ENCODE data around the gene PASK.

PASK gene

DNA sequence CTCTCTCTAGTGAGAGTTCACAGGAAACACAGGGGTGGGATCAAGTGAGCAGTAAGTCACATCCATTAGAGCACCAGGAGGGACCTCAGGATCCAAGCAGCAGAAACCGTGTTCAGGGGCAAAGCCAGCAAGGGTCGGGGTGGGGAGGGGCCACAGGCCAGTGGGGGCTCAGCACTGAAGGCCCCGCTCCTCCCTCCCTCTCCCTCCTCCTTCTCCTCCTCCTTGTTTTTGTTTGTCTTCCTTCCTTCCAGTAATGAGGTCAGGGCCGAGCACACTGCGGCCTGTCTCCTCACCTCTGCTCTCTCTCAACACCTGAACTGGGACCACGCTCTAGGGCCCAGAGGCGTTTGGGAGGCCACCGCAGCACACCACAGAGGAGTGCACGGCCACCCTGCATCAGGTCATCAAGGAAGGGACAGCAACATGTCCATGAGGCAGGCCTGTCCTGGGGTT, 68.1 kb downstream of the PASK start:
- DNase-seq (ENCODE audit: low spot score) = no peak

DNA sequence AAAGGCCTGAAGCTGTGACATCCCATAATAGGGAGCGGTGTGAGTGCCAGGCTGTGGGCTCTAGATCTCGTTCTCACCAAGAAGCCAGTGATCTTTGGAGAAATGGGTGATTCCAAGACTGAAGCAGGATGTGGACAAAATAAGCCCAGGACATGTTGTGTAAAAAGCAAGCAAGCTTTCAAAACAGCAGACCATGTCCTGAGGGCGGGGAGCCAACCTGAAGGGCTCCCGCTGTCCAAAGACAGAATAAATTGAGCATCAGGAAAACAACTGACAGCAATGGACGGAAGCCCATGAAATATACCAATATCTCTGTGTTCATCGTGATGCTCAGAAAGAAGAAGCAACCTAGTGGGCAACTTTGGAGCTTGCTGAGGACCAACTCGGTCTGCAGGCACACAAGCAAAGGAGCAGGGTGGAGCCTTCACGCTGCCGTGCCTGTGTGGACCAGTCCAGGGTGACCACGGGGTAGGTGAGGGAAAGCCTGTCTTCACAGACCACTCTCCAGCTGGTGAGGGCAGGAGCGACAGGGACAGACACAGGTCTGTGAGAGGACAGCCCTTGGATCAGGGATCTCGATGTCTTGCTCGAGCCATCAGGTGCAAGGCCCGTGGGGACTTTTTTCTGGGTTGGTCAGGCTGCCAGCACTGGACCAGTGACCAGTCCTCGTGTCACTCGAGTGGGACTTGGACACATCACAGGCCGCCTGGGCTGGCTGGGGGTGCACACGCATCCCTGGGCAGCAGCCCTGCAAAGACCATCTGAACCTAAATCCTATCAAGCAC, 68.7 kb downstream of the PASK start:
- DNase-seq (ENCODE audit: low spot score) = no peak

DNA sequence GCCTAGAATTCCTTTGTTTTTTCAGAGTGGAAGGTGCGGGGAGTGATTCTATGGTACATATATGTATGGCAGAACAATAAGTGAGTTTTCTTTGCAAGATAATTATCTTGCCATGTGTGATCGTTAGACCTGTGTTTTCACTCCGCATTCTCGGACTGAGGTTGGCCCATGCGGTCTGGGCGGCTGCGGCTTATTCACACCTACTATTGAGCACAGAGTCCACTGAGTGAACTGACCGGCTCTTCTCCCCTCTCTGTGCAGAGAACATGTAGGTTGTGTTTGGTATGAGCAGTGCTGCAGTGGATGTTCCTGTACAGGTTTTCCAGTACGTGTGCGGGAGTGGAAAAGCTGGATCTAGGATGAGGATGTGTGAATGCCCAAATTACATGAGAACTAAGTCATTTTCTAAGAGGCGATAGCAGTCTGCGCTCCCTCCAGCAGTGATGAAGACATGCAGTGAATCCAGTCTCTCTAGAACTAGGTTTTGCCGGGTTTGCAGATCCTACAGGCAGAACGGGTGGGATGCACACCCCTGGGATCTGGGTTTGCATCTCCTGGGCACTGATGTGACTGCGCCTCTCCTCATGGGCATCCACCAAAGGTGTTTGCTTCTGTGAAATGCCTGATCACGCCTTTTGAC, 74.3 kb downstream of the PASK start:
- DNase-seq (ENCODE audit: low spot score) = no peak

DNA sequence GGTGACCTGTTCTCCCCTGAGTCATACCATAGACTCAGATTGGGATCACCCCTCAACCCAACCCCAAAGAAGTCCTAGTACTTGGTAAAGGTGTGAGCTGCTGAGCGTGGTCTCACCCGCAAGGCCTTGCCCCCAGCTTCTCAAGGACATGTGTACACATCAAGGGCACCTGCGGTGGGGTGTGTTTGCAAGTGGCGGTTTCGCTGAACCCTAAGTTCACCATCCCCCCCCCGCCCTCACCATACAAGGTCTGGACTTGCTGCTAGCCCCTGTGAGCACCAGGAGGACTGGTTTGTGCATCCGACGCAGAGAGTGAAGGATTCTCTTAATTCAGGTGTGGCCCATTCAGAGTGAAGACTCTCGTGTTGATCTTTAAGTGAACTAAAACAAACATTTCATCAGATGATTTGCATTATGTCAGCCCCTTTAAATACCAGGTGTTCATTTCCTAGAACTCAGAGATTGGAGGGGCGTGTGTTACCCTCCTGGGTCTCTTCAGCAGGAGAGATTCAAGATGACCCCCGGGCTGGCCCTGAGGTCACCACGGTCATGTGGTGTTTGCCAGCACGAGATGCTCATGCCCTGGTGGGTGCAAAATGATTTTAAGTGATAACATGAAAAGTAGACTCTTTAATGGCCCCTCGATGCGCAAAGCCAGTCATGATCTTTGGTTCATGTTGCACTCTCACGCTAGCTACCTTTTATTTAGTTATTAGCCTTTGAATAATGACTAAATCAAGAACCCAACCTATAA, 75.0 kb downstream of the PASK start:
- DNase-seq (ENCODE audit: low spot score) = no peak

DNA sequence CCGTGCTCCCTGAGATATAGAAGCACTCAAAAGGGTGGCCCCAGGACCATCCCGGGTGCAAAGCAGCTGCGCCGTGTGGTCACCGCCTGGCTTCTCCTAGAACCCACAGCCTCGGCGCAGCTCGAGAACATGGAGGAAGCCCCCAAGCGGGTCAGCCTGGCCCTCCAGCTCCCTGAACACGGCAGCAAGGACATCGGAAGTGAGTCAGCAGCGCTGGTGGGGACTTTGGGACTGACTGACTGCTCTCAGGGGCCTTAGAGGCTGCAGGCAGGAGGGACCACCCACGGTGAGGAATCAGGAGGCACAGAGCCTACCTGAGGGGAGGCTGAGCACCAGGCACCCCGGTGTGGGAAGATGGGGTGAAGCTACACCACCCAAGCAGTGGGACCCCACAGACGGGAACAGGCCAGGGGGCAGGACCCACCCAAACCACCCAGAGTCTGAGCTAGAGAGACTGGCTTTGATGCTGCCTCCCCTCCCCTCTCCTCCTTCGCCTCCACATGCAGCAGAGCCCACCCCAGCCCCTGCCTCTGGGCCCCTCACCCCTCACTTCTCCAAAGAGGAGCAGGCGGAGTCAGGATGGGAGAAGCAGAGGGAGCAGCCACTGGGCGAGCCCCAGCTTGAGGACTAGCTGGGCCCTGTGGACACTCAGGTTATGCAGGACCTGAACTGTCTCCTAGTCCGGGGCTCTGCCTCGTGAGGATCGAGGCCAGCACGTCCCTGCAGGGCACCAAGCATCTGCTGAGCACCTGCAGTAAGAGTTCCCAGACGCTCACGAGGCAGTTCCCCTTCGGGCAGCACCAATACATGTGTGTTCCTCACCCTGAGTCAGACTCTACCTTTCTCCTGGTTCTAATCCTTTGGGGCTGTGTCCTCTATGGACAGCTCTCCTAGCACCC, 75.9 kb downstream of the PASK start:
- no peak for DNase-seq (ENCODE audit: low spot score)

DNA sequence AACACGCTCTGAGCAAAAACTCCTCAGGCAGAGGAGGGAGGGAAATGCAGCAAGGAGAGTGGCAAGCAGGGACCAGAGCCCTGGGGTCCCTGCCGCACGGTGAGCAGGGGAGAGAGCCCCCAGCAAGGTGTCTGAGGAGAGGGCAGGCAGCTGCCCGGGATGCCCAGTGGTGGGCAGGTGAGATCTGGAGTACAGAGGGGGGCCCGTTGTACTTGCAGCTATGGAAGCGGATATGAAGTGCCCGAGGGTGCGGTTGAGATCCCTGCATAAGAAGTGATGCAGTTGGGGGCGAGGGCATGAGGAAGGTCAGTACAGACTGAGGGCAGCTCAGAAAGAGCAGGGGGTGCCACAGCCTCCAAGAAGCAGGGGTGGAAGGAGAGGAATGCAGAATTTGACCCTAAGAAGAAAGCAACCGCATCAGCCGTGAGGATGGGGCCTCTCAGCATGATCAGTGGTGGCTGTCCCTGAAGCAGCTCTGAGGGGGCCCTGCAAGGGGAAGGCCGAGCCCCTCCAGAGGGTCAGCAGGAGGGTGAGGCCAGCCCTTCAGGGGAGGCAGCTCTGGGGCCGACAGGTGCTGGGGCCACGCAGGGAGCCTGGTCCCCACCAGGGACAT, 76.6 kb downstream of the PASK start:
- DNase-seq (ENCODE audit: low spot score) = no peak

DNA sequence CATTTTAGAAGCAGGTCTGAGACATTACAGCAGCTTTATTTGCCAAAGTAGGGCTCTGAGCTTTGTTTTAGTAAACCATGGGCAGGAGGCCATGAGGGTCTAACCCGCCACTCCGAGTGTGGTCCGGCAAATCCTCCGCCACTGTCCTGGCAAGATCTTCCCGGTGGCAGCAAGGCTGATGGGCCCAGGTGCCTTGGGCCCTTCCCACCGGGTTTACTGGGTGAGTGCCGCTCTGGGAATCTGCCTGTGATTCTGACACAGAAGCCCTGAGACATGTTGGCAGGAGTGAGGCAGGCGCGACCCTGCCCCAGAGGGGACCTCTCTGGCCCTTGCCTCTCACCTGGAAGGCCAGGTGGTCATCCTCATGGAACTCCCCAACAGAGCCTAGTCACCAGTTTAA, 77.1 kb downstream of the PASK start:
- no peak for DNase-seq (ENCODE audit: low spot score)

DNA sequence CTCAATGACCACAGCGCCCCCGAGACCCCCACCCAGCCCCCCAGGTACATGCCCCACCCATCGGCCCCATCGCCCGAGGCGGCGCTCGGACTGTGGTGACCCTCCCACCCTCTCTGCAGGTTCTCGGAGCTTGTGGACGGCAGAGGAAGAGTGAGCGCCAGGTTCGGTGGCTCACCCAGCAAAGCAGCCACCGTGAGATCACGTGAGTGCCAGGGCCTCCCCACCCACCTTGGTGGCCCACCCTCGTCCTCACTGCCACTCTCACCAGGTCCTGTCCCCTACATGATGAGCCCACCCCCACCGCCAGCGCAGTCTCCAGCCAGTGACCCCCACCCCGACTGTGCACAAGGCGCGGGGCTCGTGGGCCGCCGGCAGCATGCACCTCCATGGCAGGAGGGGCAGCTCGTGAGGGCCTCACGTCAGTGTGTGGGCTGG, 77.6 kb downstream of the PASK start:
- DNase-seq (ENCODE audit: low spot score) = no peak

DNA sequence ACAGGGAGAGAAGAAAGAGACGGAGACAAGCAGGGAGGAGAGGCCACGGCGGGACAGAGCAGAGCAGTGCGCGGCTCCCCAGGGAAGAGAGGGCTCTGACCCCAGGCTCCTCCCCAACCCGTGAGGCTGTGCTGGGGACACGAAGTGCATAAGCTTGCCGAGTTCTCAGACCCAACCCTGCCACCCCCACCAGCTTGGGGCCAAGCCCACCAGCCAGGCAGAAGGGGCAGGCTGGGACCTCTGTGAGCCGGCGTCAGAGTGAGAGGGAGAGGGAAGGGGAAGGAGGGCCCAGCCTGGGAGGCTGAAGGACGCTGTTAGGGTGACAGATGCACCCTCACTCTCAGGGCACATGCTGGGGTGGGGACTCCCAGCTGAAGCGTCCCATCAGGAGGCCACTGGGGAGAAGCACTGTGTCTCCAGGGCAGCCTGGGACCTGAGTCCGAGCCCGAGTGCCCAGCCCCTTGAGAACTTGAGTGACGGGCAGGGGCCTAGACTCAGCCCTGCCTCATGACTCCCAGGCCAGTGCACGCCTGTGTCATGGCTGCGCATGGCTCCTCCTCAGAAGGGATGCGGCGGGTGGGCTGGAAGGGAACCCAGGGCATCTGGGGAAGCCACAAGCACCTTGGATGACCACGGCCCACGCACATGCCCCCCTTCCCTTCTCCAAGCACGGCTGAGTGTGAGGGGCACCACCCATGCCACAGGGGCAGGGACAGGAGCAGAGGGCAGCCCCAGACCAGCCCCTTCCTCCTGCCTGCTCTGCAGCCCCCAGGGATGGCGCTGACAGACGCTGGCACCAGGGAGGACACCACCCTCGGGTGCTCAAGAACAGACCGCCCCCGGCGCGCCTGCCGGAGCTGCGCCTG, 78.2 kb downstream of the PASK start:
- no peak for DNase-seq (ENCODE audit: low spot score)

DNA sequence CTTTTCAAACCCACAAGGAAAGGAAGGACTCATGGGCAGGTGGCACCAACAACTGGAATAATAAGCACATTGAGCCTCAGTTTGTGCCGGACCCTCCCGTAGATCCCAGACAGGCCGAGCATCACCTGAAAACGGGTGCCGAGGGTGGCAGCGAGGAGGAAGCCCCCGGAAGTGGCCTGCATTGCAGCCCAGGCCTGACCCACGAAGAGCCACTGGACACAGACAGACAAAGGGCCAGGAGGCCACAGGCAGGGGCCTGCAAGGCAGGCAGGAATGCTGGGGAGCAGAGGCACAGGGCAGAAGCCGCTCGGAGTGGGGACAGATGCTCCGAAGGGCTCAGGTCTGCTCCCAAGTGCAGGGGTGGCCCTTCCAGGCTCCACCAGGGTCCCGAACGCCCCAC, 78.9 kb downstream of the PASK start:
- no peak for DNase-seq (ENCODE audit: low spot score)

DNA sequence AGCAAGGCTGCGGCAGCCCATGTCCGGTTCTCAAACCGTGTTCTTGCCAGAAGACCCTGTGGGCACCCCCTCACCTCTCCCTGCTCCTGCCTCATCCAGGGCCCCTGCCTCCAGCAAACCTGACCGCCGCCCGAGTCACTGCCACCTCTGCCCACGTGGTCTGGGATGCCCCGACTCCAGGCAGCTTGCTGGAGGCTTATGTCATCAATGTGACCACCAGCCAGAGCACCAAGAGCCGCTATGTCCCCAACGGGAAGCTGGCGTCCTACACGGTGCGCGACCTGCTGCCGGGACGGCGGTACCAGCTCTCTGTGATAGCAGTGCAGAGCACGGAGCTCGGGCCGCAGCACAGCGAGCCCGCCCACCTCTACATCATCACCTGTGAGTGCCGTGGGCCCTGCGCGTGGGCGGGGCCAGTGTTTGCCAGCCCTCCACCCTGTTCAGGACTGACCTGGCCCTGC, 79.4 kb downstream of the PASK start:
- DNase-seq (ENCODE audit: low spot score) = no peak

DNA sequence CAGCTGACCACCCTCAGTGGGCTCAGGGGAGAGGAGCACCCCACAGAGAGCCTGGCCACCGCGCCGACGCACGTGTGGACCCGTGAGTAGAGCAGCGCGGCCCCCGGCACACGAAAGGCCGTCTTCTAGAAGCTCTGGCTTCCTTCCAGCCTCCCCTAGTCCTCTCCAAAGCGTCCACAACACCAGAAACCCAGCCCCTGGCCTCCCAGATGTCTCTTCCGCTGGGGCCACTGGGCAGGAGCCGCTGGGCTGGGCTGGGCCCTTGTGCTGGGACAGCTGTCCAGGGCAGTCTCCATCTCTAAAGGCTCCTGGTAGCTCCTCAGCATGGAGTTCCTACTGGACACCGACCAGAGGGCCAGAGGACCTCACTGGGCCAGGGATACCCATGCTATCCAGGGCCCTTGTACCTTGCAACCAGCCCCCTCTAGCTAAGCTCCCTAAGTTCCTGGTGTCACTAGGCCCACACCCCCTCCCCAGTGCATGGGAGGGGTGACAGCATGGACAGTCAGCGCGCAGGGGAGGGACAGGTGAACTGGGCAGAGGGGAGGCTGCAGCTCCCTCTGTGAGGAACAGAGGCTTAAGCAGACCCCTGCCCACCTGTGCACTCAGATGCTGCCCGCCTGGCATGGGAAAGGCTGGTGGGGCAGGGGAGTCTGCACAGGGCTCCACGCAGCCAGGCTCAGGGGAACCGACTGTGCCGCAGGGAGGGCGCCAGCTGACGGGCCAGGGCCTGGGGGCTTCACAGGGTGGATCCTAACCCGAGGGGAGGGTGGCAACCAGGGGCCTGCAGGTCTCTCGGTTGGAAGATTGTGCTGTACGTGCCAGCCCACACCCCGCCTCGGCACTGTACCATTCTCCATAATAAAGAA, 80.1 kb downstream of the PASK start:
- DNase-seq (ENCODE audit: low spot score) = no peak

DNA sequence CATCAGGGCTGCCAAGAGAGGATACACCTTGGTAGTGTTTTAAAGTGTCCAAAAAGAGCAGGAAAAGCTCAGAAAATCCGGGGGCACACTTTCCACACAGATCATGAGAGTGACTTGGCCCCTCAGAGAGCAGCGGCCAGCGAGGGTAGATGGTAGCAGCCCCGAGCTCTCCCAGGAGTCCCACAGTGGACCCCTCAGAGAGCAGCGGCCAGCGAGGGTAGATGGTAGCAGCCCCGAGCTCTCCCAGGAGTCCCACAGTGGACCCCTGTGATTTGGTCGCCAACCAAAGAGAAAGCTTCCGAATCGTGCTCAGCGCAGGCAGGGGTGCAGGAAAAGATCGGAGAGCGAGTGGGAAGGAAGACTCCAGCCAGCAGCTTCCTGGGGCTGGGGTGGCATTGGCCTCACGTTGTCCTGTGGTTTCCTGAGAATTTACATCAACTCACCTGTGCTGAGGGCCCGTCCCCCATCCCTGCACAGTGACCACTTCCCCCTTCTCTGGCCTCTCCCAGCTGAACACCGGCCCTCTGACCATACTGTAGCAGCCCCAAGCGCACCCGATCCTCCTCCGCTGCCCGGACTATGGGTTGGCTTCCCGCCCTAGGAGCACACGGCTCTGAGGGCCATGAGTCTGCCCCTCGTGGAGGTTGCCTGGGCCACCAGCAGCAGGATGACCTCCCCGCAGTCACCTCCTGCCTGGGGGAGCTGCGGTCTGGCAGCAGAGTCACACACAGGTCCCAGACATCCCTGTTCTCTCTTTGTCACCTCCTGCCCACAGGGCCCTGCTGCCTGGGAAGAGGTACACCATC, 80.9 kb downstream of the PASK start:
- no peak for DNase-seq (ENCODE audit: low spot score)

DNA sequence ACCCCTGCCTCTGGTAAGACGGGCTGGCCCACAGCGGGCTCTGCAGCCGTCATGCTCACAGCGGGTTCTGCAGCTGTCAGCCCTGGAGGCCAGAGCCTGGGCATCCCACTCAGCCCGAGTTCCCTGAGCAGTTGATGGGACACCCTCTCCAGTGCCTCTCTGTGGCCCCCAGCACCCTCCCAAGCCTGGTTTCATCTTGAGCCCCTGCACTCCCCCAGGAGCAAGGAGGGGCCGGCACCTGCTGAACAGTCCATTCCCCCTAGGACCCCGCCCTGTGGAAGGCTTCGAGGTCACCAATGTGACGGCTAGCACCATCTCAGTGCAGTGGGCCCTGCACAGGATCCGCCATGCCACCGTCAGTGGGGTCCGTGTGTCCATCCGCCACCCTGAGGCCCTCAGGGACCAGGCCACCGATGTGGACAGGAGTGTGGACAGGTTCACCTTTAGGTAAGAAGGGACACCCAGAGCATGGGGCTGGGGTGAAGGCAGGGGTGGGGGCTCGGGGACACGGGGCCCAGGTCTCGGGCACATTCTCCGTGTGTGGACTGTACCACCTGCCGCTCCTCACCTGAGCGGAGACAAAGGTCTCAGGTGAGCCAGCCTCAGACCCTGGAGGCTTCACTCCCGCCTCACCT, 81.7 kb downstream of the PASK start:
- no peak for DNase-seq (ENCODE audit: low spot score)

DNA sequence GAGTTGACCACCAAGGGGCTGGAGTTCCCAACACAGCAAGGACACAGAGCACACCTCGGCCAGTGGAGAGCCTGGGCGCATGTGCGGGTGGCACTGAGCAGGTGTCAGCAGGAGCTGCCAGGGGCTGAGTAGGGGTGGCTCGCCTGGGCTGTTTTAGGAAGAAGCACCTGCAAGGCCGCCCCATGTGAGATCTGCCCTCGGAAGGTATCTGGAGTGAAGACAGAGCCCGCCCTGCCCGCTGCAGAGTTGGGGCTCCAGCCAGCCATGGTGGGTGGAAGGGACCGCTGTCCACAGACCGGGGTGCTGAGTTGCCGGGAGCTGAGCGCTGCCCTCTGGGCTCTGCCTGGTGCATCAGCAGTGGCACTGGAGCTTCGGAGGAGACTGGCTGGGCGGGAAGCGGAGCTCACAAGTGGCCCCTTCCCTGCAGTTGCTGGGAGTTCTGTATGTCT, 82.4 kb downstream of the PASK start:
- no peak for DNase-seq (ENCODE audit: low spot score)

DNA sequence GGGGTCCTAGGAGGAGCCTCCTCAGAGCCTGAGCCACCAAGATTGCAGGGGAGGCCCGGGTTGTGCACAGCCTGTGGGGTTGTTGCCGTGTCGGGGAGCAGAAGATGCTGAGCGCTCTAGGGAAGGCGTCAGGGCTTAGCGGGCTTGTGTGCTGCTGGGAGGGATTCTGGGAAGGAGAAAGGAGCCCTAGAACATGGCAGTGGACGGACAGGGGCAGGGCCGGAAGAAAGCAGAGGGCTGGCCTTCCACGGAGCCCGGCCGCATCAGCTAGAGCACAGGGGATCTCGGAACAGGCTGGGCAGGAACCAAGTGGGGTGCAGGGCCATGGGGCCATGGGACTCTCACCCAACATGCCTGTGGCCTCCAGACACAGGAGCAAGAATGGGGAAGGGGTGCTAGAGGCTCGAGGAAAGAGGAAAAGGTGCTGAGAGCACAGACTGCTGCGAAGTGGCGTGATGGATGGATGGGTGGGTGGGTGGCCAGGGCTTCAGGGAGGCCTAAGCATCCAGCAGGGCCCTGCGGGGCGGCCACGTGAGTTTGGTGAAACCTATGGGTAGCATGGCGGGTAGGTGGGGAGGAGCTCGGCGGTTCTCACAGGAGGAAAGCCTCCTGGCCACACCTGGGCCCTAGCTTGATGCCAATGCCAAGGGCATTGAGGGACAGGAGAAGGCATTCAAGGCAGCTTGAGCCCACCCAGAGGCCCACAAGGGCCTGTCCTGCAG, 82.9 kb downstream of the PASK start:
- DNase-seq (ENCODE audit: low spot score) = no peak

DNA sequence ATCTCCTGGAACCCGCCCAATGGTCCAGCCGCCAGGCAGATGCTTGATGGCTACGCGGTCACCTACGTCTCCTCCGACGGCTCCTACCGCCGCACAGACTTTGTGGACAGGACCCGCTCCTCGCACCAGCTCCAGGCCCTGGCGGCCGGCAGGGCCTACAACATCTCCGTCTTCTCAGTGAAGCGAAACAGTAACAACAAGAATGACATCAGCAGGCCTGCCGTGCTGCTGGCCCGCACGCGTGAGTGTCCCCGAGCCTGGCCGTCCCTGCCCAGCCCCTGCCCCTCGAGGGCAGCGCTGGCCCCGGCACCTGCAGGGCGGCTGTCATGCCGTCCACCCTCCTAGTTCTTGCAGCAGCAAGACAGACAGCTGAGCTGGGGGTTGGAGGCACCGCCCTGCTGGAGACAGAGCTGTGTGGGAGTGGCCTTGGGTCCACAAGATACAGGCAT, 83.9 kb downstream of the PASK start:
- DNase-seq (ENCODE audit: low spot score) = no peak
